Muscle layer of colon (tissue), 2 donors: ENCODE results near the gene TTLL8.

ENCODE experiments used
- H3K27ac ChIP-seq: one replicate; pipeline ENCODE4 v1.7.0; 2013; ENCODE audit warnings: low read depth, mild to moderate bottlenecking, low read length, moderate library complexity
- H3K27me3 ChIP-seq, 2 donors: one replicate each; pipeline ENCODE4 v1.7.0; 2013; ENCODE audit warnings: low read length in 2 of 2, mild to moderate bottlenecking in 2 of 2; ENCODE audit not compliant: insufficient read depth in 2 of 2, control insufficient read depth in 1 of 2
- H3K36me3 ChIP-seq: one replicate; pipeline ENCODE4 v1.7.0; 2013; ENCODE audit warnings: mild to moderate bottlenecking, low read length; ENCODE audit not compliant: insufficient read depth
- H3K4me1 ChIP-seq: one replicate; pipeline ENCODE4 v1.7.0; 2013; ENCODE audit warnings: mild to moderate bottlenecking, low read length; ENCODE audit not compliant: insufficient read depth
- H3K4me3 ChIP-seq, 2 donors: one replicate each; pipeline ENCODE4 v1.7.0; 2013; ENCODE audit warnings: low read length in 2 of 2, low read depth in 1 of 2, mild to moderate bottlenecking in 1 of 2, moderate library complexity in 1 of 2
- H3K9ac ChIP-seq: one replicate; pipeline ENCODE4 v1.7.0; 2013; ENCODE audit warnings: low read length
- H3K9me3 ChIP-seq: one replicate; pipeline ENCODE4 v1.7.0; 2013; ENCODE audit warnings: mild to moderate bottlenecking, low read length
- donor health status: abdominal sarcoma.
- donor health status: Adenocarcinoma of cecum.

The TTLL8 gene

DNA sequence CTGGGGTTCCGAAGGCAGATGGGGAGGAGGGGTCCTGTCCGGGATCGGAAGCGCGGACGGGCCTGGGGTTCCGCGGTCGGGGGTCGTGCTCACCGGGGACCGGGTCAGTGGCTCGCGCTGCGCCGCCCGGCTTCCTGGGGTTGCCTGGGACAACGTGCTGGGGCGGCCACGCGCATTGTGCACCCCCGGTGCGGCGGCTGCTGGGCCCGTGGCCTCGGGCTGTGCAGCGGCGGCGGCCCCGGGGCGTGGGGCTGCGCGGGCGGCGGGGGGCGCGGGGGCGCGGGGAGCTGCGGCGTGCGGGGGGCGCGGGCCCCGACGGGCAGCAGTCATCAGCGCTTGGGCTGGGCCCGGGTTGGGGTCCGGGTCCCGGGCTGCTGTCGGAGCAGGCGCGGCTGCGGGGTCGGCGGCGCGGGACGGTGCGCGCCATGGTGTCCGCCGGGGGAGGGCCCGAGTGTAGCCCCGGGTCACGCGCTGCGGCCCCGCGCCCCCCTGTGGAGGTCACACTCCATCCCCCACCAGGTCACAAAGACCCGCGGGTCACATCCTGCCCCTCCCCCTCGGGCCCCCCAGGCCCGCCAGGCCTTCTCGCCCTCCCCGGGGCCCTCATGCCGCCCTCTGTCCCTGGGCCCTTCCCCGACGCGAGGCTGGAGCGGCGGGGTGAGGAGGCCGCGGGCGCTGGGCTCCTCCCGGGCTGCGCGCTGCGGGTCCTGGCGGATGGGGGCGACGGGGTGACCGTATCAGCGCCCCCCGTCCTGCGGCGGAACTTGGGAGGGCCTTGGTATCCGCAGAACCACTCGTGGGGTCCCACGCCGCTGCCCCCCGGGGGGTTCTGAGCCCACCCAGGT lies at the start of gene TTLL8:
TTLL8 (minus strand) TSS at position 238 of the 845 bp plus-strand sequence.
- Histone ChIP-seq H3K27ac (no peak within 1 kb of the TSS), H3K27me3 (peaks cover 8 to 45% of the 10 kb centered on the region in 2 donors), H3K4me1 (no peaks in the 10 kb centered on the region), H3K9me3 (peaks cover 7% of the 10 kb centered on the region), H3K36me3 (no peaks in the 10 kb centered on the region), H3K4me3 (no peak within 1 kb of the TSS), H3K9ac (no peak within 1 kb of the TSS)

DNA sequence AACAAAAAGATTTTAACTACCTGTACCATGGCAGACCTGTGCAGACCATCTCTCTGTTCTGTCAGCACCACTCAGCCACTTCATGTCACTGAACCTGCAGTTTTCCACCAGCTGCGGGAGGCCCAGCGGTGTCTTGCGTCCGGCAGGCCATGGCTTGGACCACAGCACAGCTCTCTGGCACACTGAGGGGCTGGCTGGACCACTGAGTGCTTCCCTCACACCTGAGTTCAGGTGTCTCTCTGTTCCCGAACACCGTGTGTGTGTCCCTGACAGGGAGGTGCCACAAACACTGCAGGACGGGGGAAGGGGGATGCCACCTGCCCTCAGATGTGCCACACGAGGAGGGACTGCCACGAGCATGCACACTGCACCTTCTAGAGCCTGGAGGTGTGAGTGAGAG lies 49.4 kb upstream of the TTLL8 start:
- H3K27ac ChIP-seq, result no peak overlapping the region
- no peaks in the 10 kb centered on the region for H3K36me3 ChIP-seq
- H3K9me3 ChIP-seq, result no peaks in the 10 kb centered on the region
- no peak overlapping the region for H3K4me3 ChIP-seq
- H3K9ac ChIP-seq, result no peak overlapping the region
- peaks cover 0 to 5% of the 10 kb centered on the region in 2 donors for H3K27me3 ChIP-seq
- no peaks in the 10 kb centered on the region for H3K4me1 ChIP-seq

DNA sequence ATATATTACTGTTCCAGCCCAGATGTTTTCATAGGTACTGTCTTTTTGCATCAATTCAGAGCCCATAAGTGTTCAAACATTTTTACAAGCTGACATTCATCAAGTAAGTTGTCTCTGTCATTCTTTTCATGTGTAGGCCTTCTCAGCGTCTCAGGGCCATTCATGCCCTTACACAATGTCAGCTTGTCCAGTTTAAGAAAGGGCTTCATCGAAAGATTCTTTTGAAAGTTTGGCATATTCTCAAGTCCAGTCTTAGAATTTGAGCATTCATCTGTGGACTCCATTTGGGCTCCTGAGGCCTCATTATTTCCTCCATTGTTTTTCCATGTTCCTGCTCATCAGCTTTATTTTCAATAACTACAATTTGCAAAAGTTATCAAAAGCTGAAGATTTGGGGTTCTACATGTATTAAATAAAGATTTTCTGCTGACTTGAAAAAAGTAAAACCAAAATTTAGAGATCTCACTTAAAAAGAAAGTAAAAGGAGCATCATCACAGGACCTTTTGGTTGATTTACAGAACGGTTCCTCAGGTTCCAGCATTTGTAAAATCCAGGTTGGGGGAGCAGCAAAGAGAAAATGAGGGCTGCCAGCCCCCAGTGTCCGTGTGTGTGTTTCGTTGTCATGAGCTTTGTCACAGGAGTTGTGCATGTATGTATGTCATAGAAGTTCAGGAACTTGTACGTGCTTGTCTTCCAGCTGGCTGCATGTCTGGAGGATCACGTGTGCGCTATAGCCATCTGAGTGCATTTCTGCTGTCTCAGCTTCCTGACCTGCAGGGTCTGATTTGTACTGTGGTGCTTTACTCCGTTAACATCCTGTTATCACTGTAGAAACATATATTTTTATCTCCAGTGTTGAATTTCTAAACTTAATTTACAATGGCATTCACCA lies 47.4 kb upstream of the TTLL8 start:
- H3K27ac ChIP-seq, result no peak overlapping the region
- no peaks in the 10 kb centered on the region for H3K27me3 ChIP-seq
- no peaks in the 10 kb centered on the region for H3K4me1 ChIP-seq
- H3K36me3 ChIP-seq, result no peaks in the 10 kb centered on the region
- no peak overlapping the region for H3K9ac ChIP-seq
- no peak overlapping the region for H3K4me3 ChIP-seq
- H3K9me3 ChIP-seq, result no peaks in the 10 kb centered on the region

DNA sequence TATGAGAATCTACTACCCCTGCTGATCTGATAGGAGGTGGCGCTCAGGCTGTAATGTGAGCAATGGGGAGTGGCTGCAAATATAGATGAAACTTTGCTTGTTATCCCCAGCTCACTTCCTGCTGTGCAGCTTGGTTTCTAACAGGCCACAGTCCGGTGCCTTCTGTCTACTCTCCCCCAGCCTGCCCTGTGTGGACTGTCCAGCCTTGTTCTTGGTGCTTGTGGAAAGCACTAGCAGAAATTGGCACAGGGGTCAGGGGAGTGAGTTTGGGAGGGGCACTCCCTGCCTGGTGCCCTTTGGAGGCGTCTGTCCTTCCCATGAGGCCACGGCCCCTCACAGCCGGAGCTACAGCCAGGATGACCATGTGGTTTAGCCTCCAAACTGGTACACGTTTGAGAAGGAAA lies 46.0 kb upstream of the TTLL8 start:
- no peak overlapping the region for H3K4me3 ChIP-seq
- no peak overlapping the region for H3K27ac ChIP-seq
- no peak overlapping the region for H3K9ac ChIP-seq
- no peaks in the 10 kb centered on the region for H3K9me3 ChIP-seq
- H3K4me1 ChIP-seq, result no peaks in the 10 kb centered on the region
- no peaks in the 10 kb centered on the region for H3K36me3 ChIP-seq
- no peaks in the 10 kb centered on the region for H3K27me3 ChIP-seq

DNA sequence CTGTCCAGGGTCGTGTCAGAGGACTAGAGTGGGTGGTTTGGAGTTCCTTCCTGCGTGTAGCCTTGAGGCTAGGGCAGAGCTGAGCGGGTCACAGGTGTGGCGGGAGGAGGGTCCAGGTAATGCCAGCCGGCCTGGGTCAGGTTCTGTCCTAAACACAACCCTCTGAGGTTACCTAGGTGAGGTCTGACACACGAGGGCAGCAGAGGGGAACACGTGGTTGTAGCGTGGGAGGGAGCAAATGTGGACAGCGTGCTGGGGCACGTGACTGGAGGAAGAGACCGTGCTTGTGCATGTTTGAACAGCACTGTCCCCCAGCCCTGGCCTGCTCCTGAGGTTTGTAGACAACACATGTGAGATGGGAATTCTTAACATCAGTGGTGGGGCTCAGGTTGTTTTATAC lies 44.8 kb upstream of the TTLL8 start:
- no peaks in the 10 kb centered on the region for H3K27me3 ChIP-seq
- H3K9ac ChIP-seq, result no peak overlapping the region
- H3K4me1 ChIP-seq, result no peaks in the 10 kb centered on the region
- no peaks in the 10 kb centered on the region for H3K36me3 ChIP-seq
- H3K27ac ChIP-seq, result no peak overlapping the region
- no peaks in the 10 kb centered on the region for H3K9me3 ChIP-seq
- H3K4me3 ChIP-seq, result no peak overlapping the region

DNA sequence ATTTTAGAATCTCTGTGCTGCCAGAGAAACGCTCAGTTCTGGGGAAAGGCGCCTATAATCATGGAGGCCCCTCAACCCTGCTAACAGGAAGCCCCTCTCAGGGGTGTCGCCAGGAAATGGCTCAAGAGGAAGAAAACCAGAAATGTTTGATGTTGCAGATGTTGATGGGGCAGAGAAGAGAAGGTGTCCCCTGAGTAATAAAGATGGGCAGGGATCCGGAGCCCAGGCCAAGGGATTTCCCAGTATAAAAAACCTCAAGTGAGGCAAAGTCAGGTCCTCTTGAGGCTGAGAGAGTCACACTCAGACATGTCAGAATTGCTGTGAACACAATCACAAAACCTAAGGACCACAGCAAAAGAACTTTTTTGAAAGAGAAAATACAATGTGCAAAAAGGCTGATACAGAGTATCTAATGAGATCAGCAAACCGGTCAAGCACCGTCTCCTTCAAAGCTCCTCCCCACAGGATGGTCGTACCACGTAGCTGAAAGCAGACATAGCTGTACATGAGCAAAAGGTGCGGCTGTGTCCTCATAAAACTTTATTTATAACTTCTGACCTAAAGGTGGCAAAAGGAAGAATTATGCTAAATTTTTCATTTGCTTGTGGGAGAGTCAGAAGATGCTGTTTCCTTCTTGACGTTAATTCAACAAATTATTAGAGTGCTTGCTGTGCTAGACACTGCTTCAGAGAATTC lies 43.9 kb upstream of the TTLL8 start:
- no peaks in the 10 kb centered on the region for H3K4me1 ChIP-seq
- no peak overlapping the region for H3K9ac ChIP-seq
- no peak overlapping the region for H3K27ac ChIP-seq
- no peak overlapping the region for H3K4me3 ChIP-seq
- H3K9me3 ChIP-seq, result no peaks in the 10 kb centered on the region
- no peaks in the 10 kb centered on the region for H3K36me3 ChIP-seq
- no peaks in the 10 kb centered on the region for H3K27me3 ChIP-seq

DNA sequence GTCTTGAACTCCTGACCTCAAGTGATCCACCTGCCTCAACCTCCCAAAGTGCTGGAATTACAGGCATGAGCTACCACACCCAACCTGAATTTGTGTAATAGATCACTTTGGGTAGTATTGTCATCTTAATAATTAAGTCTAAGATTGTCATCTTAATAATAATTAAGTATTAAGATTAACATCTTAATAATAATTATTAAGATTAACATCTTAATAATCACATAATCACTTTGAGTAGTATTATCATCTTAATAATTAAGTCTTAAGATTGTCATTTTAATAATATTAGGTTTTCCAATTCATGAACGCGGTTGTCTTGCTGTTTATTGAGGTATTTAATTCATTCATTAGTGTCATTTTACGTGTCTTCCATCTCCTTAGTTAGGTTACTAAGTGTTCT lies 40.0 kb upstream of the TTLL8 start:
- no peaks in the 10 kb centered on the region for H3K27me3 ChIP-seq
- H3K4me3 ChIP-seq, result no peak overlapping the region
- no peaks in the 10 kb centered on the region for H3K9me3 ChIP-seq
- H3K27ac ChIP-seq, result no peak overlapping the region
- no peaks in the 10 kb centered on the region for H3K4me1 ChIP-seq
- H3K9ac ChIP-seq, result no peak overlapping the region
- H3K36me3 ChIP-seq, result no peaks in the 10 kb centered on the region

DNA sequence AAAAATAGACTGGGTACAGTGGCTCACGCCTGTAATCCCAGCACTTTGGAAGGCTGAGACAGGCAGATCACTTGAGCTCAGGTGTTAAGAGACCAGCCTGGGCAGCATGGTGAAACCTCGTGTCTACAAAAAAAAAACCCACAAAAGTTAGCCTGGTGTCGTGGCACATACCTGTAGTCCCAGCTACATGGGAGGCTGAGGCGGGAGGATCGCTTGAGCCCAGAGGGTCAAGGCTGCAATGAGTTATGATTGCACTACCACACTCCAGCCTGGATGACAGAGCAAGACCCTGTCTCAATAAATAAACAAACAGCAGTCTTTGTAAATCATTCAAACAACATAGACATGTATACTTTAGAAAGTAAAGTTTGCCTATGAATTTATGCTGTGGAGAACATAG lies 34.2 kb upstream of the TTLL8 start:
- H3K27ac ChIP-seq, result no peak overlapping the region
- no peaks in the 10 kb centered on the region for H3K9me3 ChIP-seq
- H3K9ac ChIP-seq, result no peak overlapping the region
- H3K27me3 ChIP-seq, result peaks cover 10 to 13% of the 10 kb centered on the region in 2 donors
- H3K36me3 ChIP-seq, result no peaks in the 10 kb centered on the region
- no peak overlapping the region for H3K4me3 ChIP-seq
- H3K4me1 ChIP-seq, result no peaks in the 10 kb centered on the region

DNA sequence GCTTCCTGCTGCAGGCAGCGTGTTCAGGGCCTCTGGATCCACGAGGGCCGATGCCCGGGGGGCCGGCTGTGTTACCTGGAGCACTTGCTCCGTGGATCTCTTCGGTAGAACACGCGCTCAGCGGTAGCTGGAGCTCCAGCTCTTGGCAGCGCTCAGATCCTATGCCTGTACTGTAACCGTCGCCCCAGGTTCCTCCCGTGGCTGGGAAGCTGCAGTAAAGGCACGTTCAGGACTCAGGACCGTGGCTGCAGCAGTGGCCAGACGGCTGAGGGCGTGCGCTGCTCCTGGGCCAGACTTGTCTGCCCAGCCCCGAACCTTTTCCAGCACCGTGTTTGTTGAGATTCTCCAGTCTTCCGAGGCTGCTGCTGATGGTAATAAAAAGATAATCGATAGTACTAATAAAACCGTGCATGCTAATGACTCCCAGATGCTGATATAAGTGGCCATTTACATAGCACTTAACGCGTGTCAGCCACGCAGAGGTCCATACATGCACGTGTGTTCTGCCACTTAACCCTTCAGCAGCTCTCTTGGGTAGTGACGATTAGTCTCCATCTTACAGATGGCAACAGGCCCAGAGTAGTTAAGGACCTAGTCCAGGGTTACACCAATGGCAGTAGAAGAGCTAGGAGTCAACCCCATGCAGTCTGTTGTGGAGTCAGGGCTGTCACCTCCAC lies 33.1 kb upstream of the TTLL8 start:
- H3K4me3 ChIP-seq, result no peak overlapping the region
- H3K27ac ChIP-seq, result no peak overlapping the region
- no peaks in the 10 kb centered on the region for H3K9me3 ChIP-seq
- peaks cover 11 to 16% of the 10 kb centered on the region in 2 donors for H3K27me3 ChIP-seq
- H3K4me1 ChIP-seq, result no peaks in the 10 kb centered on the region
- H3K36me3 ChIP-seq, result no peaks in the 10 kb centered on the region
- no peak overlapping the region for H3K9ac ChIP-seq

DNA sequence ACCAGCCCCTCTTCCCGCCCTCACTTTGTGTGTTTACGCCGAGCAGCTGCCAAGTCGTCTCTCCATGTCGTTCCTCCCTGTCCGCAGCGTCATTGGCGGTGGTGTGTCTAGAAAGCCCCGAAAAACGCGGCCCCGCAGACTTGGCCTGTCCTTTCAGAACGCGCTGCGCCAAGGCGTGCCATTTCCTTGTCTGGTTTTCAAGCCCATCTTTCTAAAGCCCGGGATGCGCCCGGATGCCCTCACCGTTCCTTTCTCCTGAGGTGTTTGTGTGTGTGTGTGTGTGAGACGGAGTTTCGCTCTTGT lies 32.3 kb upstream of the TTLL8 start:
- H3K27me3 ChIP-seq, result peaks cover 11 to 16% of the 10 kb centered on the region in 2 donors
- no peak overlapping the region for H3K9ac ChIP-seq
- H3K36me3 ChIP-seq, result no peaks in the 10 kb centered on the region
- no peak overlapping the region for H3K27ac ChIP-seq
- H3K4me1 ChIP-seq, result no peaks in the 10 kb centered on the region
- H3K9me3 ChIP-seq, result no peaks in the 10 kb centered on the region
- H3K4me3 ChIP-seq, result no peak overlapping the region
